Neural progenitor cell (in vitro differentiated cells): ENCODE data around the gene ANO3. TPM values are rescaled to one million over a fixed set of nuclear protein-coding genes. Genes with fewer than 3 reads are reported as not detected.

ENCODE experiments used
- DNase-seq: peaks from one replicate; pipeline ENCODE4 v3.0.0-alpha.2; 2016; ENCODE audit warnings: low spot score
- H2AFZ ChIP-seq: fragments of 200-600 bp; sonication (generic); replicated peaks from 2 replicates; pipeline ENCODE4 v1.6.1; 2016; ENCODE audit warnings: antibody characterized with exemption
- H3F3A ChIP-seq: fragments of 200-600 bp; sonication (generic); 2 replicates; pipeline ENCODE4 v1.6.1; 2016; ENCODE audit warnings: antibody characterized with exemption, low read depth
- H3K27ac ChIP-seq: fragments of 200-600 bp; sonication (generic); 2 replicates; pipeline ENCODE4 v1.5.1; 2016; ENCODE audit warnings: mild to moderate bottlenecking
- H3K27me3 ChIP-seq: fragments of 200-600 bp; sonication (generic); 2 replicates; pipeline ENCODE4 v1.6.1; 2016; ENCODE audit warnings: mild to moderate bottlenecking, moderate library complexity
- H3K36me3 ChIP-seq: fragments of 200-600 bp; sonication (generic); 2 replicates; pipeline ENCODE4 v1.5.1; 2016
- H3K4me1 ChIP-seq: fragments of 200-600 bp; sonication (generic); 2 replicates; pipeline ENCODE4 v1.6.1; 2016; ENCODE audit warnings: mixed run types
- H3K4me2 ChIP-seq: fragments of 200-600 bp; sonication (generic); 2 replicates; pipeline ENCODE4 v1.6.1; 2016
- H3K4me3 ChIP-seq: fragments of 200-600 bp; sonication (generic); 2 replicates; pipeline ENCODE4 v1.5.1; 2016
- H3K79me2 ChIP-seq: fragments of 200-600 bp; sonication (generic); 2 replicates; pipeline ENCODE4 v1.6.1; 2016; ENCODE audit warnings: low read depth
- H3K9ac ChIP-seq: fragments of 200-600 bp; sonication (generic); 2 replicates; pipeline ENCODE4 v1.6.1; 2016
- H3K9me3 ChIP-seq: fragments of 200-600 bp; sonication (generic); 2 replicates; pipeline ENCODE4 v1.5.1; 2016; ENCODE audit warnings: low read depth
- H4K20me1 ChIP-seq: fragments of 200-600 bp; sonication (generic); 2 replicates; pipeline ENCODE4 v1.6.1; 2016; ENCODE audit warnings: low read depth
- H3K27ac Mint-ChIP-seq: 3 replicates; pipeline ENCODE4 v1.8.0; 2021; ENCODE audit warnings: mixed read lengths
- H3K27me3 Mint-ChIP-seq: 2 replicates; pipeline ENCODE4 v1.8.0; 2022; ENCODE audit warnings: low read depth, mild to moderate bottlenecking, inconsistent platforms, moderate library complexity, mixed read lengths; ENCODE audit not compliant: insufficient read depth
- H3K36me3 Mint-ChIP-seq: 3 replicates; pipeline ENCODE4 v1.8.0; 2021; ENCODE audit warnings: mixed read lengths
- H3K4me1 Mint-ChIP-seq: 3 replicates; pipeline ENCODE4 v1.8.0; 2021; ENCODE audit warnings: mixed read lengths
- H3K4me3 Mint-ChIP-seq: 3 replicates; pipeline ENCODE4 v1.8.0; 2021; ENCODE audit warnings: mild to moderate bottlenecking, moderate library complexity, mixed read lengths
- H3K9me3 Mint-ChIP-seq: 3 replicates; pipeline ENCODE4 v1.8.0; 2020; ENCODE audit warnings: mixed read lengths
- CTCF ChIP-seq: fragments of 200-600 bp; sonication (generic); IDR thresholded peaks from 2 replicates; pipeline ENCODE4 v1.5.1; 2017; ENCODE audit warnings: antibody characterized with exemption, mild to moderate bottlenecking
- EZH2 ChIP-seq: fragments of 200-600 bp; sonication (generic); IDR thresholded peaks from 2 replicates; pipeline ENCODE4 v1.6.1; 2017; ENCODE audit warnings: antibody characterized with exemption, mild to moderate bottlenecking, moderate library complexity
- EZH2phosphoT487 ChIP-seq: fragments of 200-600 bp; sonication (generic); IDR thresholded peaks from 2 replicates; pipeline ENCODE4 v1.6.1; 2017; ENCODE audit warnings: antibody characterized with exemption
- total RNA-seq: library from RNA; depleted of rRNA; stranded (reverse); fragments of >200 nt; gene quantifications from 2 replicates; pipeline ENCODE4 v1.2.3, GENCODE V29; 2015; ENCODE audit warnings: low replicate concordance

The ANO3 gene
- total RNA-seq, 1 donor from 2014 or later: 2.5 TPM

- H3K9ac ChIP-seq: no peak overlapping the region
- DNase-seq: peak; percentile 14
- no peaks in the 10 kb centered on the region for H3K27me3 Mint-ChIP-seq
- H3K9me3 ChIP-seq: no peaks in the 10 kb centered on the region
- H3K4me1 Mint-ChIP-seq: peaks cover 4% of the 10 kb centered on the region
- peak overlapping the region; percentile 80 for H2AFZ ChIP-seq
- H3K4me1 ChIP-seq: no peaks in the 10 kb centered on the region
- H3K27ac ChIP-seq: no peak overlapping the region
- no peaks in the 10 kb centered on the region for H3K79me2 ChIP-seq
- no peaks in the 10 kb centered on the region for H3K9me3 Mint-ChIP-seq
- H3F3A ChIP-seq: no peaks in the 10 kb centered on the region
- no peak overlapping the region for H3K27ac Mint-ChIP-seq
- no peak overlapping the region for H3K4me3 Mint-ChIP-seq
- no peak overlapping the region for H3K4me3 ChIP-seq
- TF ChIP-seq CTCF (no peak), EZH2phosphoT487 (no peak), EZH2 (no peak)
- no peaks in the 10 kb centered on the region for H3K27me3 ChIP-seq
- no peaks in the 10 kb centered on the region for H3K36me3 Mint-ChIP-seq
- H3K4me2 ChIP-seq: no peak overlapping the region
- no peaks in the 10 kb centered on the region for H4K20me1 ChIP-seq
- H3K36me3 ChIP-seq: no peaks in the 10 kb centered on the region
These were observed 241.0 kb downstream of the ANO3 start for GRCh38 chr11:26572770-26573402.

GRCh38 chr11:26573896-26574295 lies 242.0 kb downstream of the ANO3 start:
- DNase-seq: no peak
- Histone ChIP-seq H3K9me3 (no peaks in the 10 kb centered on the region), H3K4me2 (no peak overlapping the region), H3K27ac (no peak overlapping the region), H4K20me1 (no peaks in the 10 kb centered on the region), H3K9ac (no peak overlapping the region), H3K79me2 (no peaks in the 10 kb centered on the region), H3K4me3 (no peak overlapping the region), H3F3A (no peaks in the 10 kb centered on the region), H3K36me3 (no peaks in the 10 kb centered on the region), H3K27me3 (no peaks in the 10 kb centered on the region), H3K4me1 (no peaks in the 10 kb centered on the region), H2AFZ (no peak overlapping the region)
- Mint-ChIP-seq H3K4me3 (no peak overlapping the region), H3K36me3 (no peaks in the 10 kb centered on the region), H3K27ac (no peak overlapping the region), H3K9me3 (no peaks in the 10 kb centered on the region), H3K27me3 (no peaks in the 10 kb centered on the region), H3K4me1 (peaks cover 8% of the 10 kb centered on the region)
- TF ChIP-seq EZH2 (no peak), CTCF (no peak), EZH2phosphoT487 (no peak)

- H3K9me3 Mint-ChIP-seq: no peaks in the 10 kb centered on the region
These were observed 244.0 kb downstream of the ANO3 start for GRCh38 chr11:26575946-26576345.

More at GRCh38 chr11:26575946-26576345, 244.0 kb downstream of the ANO3 start:
- Histone ChIP-seq H3K9me3 (no peaks in the 10 kb centered on the region), H3K4me3 (no peak overlapping the region), H3K27ac (no peak overlapping the region), H3K36me3 (no peaks in the 10 kb centered on the region), H3K9ac (no peak overlapping the region), H3K4me2 (no peak overlapping the region), H3F3A (no peaks in the 10 kb centered on the region), H3K79me2 (no peaks in the 10 kb centered on the region), H4K20me1 (no peaks in the 10 kb centered on the region), H3K27me3 (no peaks in the 10 kb centered on the region), H3K4me1 (no peaks in the 10 kb centered on the region), H2AFZ (no peak overlapping the region)
- no peak overlapping the region for H3K4me3 Mint-ChIP-seq
- no peaks in the 10 kb centered on the region for H3K36me3 Mint-ChIP-seq
- H3K4me1 Mint-ChIP-seq: peaks cover 23% of the 10 kb centered on the region
- no peaks in the 10 kb centered on the region for H3K27me3 Mint-ChIP-seq
- no peak overlapping the region for H3K27ac Mint-ChIP-seq
- TF ChIP-seq CTCF: no peak
- TF ChIP-seq EZH2: no peak
- TF ChIP-seq EZH2phosphoT487: no peak
- DNase-seq: no peak
